Liver (tissue), 9 donors: ENCODE measurements around the gene RNASE8. TPM values are rescaled to one million over a fixed set of nuclear protein-coding genes. Genes with fewer than 3 reads are reported as not detected.

Source experiments
- DNase-seq: peaks from one replicate; pipeline ENCODE4 v3.0.0-alpha.2; 2017; ENCODE audit warnings: low spot score
- H3K27ac ChIP-seq, 2 donors: one replicate each; pipeline ENCODE4 v1.7.0; 2013; ENCODE audit warnings: inconsistent platforms in 2 of 2, low read length in 2 of 2, control low read depth in 1 of 2, low read depth in 1 of 2, mild to moderate bottlenecking in 1 of 2
- H3K27me3 ChIP-seq, 4 donors: one replicate each; pipeline versions ENCODE4 v1.6.1 to v1.7.0; 2013; ENCODE audit warnings: low read length in 3 of 4, inconsistent platforms in 1 of 4, mild to moderate bottlenecking in 1 of 4, moderate library complexity in 1 of 4; ENCODE audit not compliant: control insufficient read depth in 4 of 4, insufficient read depth in 4 of 4
- H3K36me3 ChIP-seq, 4 donors: one replicate each; pipeline versions ENCODE4 v1.6.1 to v1.7.0; 2013; ENCODE audit warnings: low read length in 3 of 4, mild to moderate bottlenecking in 3 of 4, low read depth in 1 of 4, moderate library complexity in 1 of 4; ENCODE audit not compliant: control insufficient read depth in 4 of 4, insufficient read depth in 3 of 4
- H3K4me1 ChIP-seq, 4 donors: one replicate each; pipeline versions ENCODE4 v1.6.1 to v1.7.0; 2013; ENCODE audit warnings: low read length in 3 of 4, mild to moderate bottlenecking in 3 of 4, moderate library complexity in 1 of 4; ENCODE audit not compliant: control insufficient read depth in 4 of 4, insufficient read depth in 4 of 4
- H3K4me3 ChIP-seq, 3 donors: one replicate each; pipeline versions ENCODE4 v1.6.1 to v1.7.0; 2013; ENCODE audit warnings: low read length in 3 of 3, control low read depth in 1 of 3, low read depth in 1 of 3, mild to moderate bottlenecking in 1 of 3
- H3K9ac ChIP-seq, 2 donors: one replicate each; pipeline ENCODE4 v1.7.0; 2013; ENCODE audit warnings: low read length in 2 of 2, mild to moderate bottlenecking in 2 of 2, moderate library complexity in 2 of 2, control low read depth in 1 of 2, low read depth in 1 of 2
- H3K9me3 ChIP-seq, 4 donors: one replicate each; pipeline versions ENCODE4 v1.6.1 to v1.7.0; 2013; ENCODE audit warnings: low read length in 3 of 4; ENCODE audit not compliant: control insufficient read depth in 4 of 4
- ATF3 ChIP-seq: IDR thresholded peaks from 2 replicates; pipeline ENCODE4 v1.6.1; 2016; ENCODE audit warnings: antibody characterized with exemption
- CTCF ChIP-seq: fragments of 150-350 bp; IDR thresholded peaks from 2 replicates; pipeline ENCODE4 v1.5.1; 2017; ENCODE audit warnings: improper control_type of control experiment, low read depth, low read length; ENCODE audit not compliant: missing input control
- EGR1 ChIP-seq, 2 donors: IDR thresholded peaks; 2 replicates each; pipeline ENCODE4 v1.6.1; 2016 to 2018; ENCODE audit warnings: antibody characterized with exemption in 2 of 2, low read depth in 2 of 2
- FOXA1 ChIP-seq: IDR thresholded peaks from 2 replicates; pipeline ENCODE4 v1.6.1; 2016; ENCODE audit warnings: antibody characterized with exemption
- FOXA2 ChIP-seq: IDR thresholded peaks from 2 replicates; pipeline ENCODE4 v1.6.1; 2016; ENCODE audit warnings: antibody characterized with exemption
- GABPA ChIP-seq, 2 donors: IDR thresholded peaks in 1 of 2; conservative IDR thresholded peaks in 1 of 2; 2 replicates each; pipeline ENCODE4 v1.6.1; 2016; ENCODE audit warnings: antibody characterized with exemption in 2 of 2, mild to moderate bottlenecking in 1 of 2, moderate library complexity in 1 of 2
- HNF4A ChIP-seq, 2 donors: conservative IDR thresholded peaks; 2 replicates each; pipeline ENCODE4 v1.6.1; 2016; ENCODE audit warnings: antibody characterized with exemption in 2 of 2, mild to moderate bottlenecking in 2 of 2
- HNF4G ChIP-seq: IDR thresholded peaks from 2 replicates; pipeline ENCODE4 v1.6.1; 2016; ENCODE audit warnings: antibody characterized with exemption
- JUND ChIP-seq, 2 donors: IDR thresholded peaks; 2 replicates each; pipeline ENCODE4 v1.6.1; 2016; ENCODE audit warnings: antibody characterized with exemption in 2 of 2
- MAX ChIP-seq: IDR thresholded peaks from 2 replicates; pipeline ENCODE4 v1.6.1; 2016; ENCODE audit warnings: antibody characterized with exemption
- NR2F2 ChIP-seq: IDR thresholded peaks from 2 replicates; pipeline ENCODE4 v1.6.1; 2016; ENCODE audit warnings: antibody characterized with exemption
- RAD21 ChIP-seq, 2 donors: IDR thresholded peaks; 2 replicates each; pipeline ENCODE4 v1.6.1; 2016; ENCODE audit warnings: antibody characterized with exemption in 2 of 2, mild to moderate bottlenecking in 2 of 2
- REST ChIP-seq: IDR thresholded peaks from 2 replicates; pipeline ENCODE4 v1.6.1; 2016; ENCODE audit warnings: antibody characterized with exemption, mild to moderate bottlenecking
- SP1 ChIP-seq: IDR thresholded peaks from 2 replicates; pipeline ENCODE4 v1.6.1; 2018; ENCODE audit warnings: antibody characterized with exemption, mild to moderate bottlenecking
- TAF1 ChIP-seq: conservative IDR thresholded peaks from 2 replicates; pipeline ENCODE4 v1.6.1; 2016; ENCODE audit warnings: antibody characterized with exemption, mild to moderate bottlenecking
- YY1 ChIP-seq: IDR thresholded peaks from 2 replicates; pipeline ENCODE4 v1.6.1; 2016; ENCODE audit warnings: antibody characterized with exemption, mild to moderate bottlenecking
- ZBTB33 ChIP-seq: IDR thresholded peaks from 2 replicates; pipeline ENCODE4 v1.6.1; 2016; ENCODE audit warnings: antibody characterized with exemption
- WGBS: extraction: QIAGEN DNeasy Blood & Tissue Kit; methylation state at CpG from one replicate; pipeline ENCODE4 v1.1.7; 2013; 5-methylcytosine and 5-hydroxymethylcytosine counted together
- polyA plus RNA-seq, 2 donors: library from polyadenylated mRNA; stranded (reverse) in 1 of 2; unstranded in 1 of 2; fragments of 200-250 nt in 1 of 2; fragments of >200 nt in 1 of 2; fragmentation: Nextera tagmentation in 1 of 2; extraction: Ambion mirVana in 1 of 2; gene quantifications; one replicate each; pipeline versions ENCODE4 v1.2.1 to v1.2.3, GENCODE V29; 2013 to 2015
- total RNA-seq, 2 donors: library from RNA; depleted of rRNA; stranded (reverse); fragments of >200 nt; gene quantifications; one replicate each; pipeline ENCODE4 v1.2.3, GENCODE V29; 2014
- donor health status: healthy.
- donor health status: healthy.
- donor health status: healthy.
- donor health status: healthy.
- donor health status: healthy.

The RNASE8 gene
- total and polyA plus RNA-seq, 4 donors = not detected

- H3K27ac ChIP-seq = peak overlapping the region; percentile 85 to 93
- peak overlapping the region; percentile 17 to 80 for H3K9ac ChIP-seq
- TF ChIP-seq FOXA1 (no peak), ZBTB33 (no peak), JUND (IDR thresholded peaks at IDR 0.05) (no peak), CTCF (no peak), MAX (no peak), NR2F2 (no peak), FOXA2 (no peak), ATF3 (no peak), RAD21 (IDR thresholded peaks at IDR 0.05) (no peak), HNF4A (conservative IDR thresholded peaks at IDR 0.05) (no peak), GABPA (IDR thresholded peaks at IDR 0.05 in 1 of 2, conservative IDR thresholded peaks at IDR 0.05 in 1 of 2) (no peak), TAF1 (no peak), YY1 (no peak), EGR1 (IDR thresholded peaks at IDR 0.05; ENCODE audit: low read depth in 2 of 2) (no peak), REST (no peak), HNF4G (no peak), SP1 (no peak)
- H3K36me3 ChIP-seq = no peaks in the 10 kb centered on the region
- DNase-seq = no peak
- WGBS = 57% methylated on average over 3 of the region's 3 CpGs
- no peaks in the 10 kb centered on the region for H3K27me3 ChIP-seq
- peak overlapping the region; percentile 46 to 67 (median 47) for H3K4me3 ChIP-seq
- H3K9me3 ChIP-seq = no peaks in the 10 kb centered on the region
- H3K4me1 ChIP-seq = peaks cover 5 to 47% (median 36%) of the 10 kb centered on the region in 4 donors
Measured at GRCh38 chr14:21061347-21061668, 3.7 kb downstream of the RNASE8 start.

GRCh38 chr14:21063479-21063878, 5.9 kb downstream of the RNASE8 start:
- peak overlapping the region; percentile 40 to 43 for H3K27ac ChIP-seq
- no peaks in the 10 kb centered on the region for H3K27me3 ChIP-seq
- H3K4me3 ChIP-seq = no peak overlapping the region
- H3K9ac ChIP-seq = peak overlapping the region in 1 of 2 donors; percentile 24
- H3K9me3 ChIP-seq = no peaks in the 10 kb centered on the region
- TF ChIP-seq JUND (IDR thresholded peaks at IDR 0.05) (peak in 1 of 2 donors; percentile 44), TAF1 (no peak)
- no peak for DNase-seq
- WGBS = 72% methylated on average over 3 of the region's 3 CpGs
- peaks cover 2 to 54% (median 41%) of the 10 kb centered on the region in 4 donors for H3K4me1 ChIP-seq
- no peaks in the 10 kb centered on the region for H3K36me3 ChIP-seq
